Myocyte (in vitro differentiated cells): ENCODE results near the gene CFAP58. TPM values are rescaled to one million over a fixed set of nuclear protein-coding genes. Genes with fewer than 3 reads are reported as not detected.

Experiments used
- DNase-seq: peaks from one replicate; pipeline ENCODE4 v3.0.0-alpha.2; 2012; ENCODE audit warnings: low read depth
- total RNA-seq: library from RNA; depleted of rRNA; stranded (reverse); fragments of >200 nt; gene quantifications from 2 replicates; pipeline ENCODE4 v1.2.3, GENCODE V29; 2014

Gene CFAP58
- total RNA-seq, 1 donor from 2014 or later, result 0.56 TPM

DNA sequence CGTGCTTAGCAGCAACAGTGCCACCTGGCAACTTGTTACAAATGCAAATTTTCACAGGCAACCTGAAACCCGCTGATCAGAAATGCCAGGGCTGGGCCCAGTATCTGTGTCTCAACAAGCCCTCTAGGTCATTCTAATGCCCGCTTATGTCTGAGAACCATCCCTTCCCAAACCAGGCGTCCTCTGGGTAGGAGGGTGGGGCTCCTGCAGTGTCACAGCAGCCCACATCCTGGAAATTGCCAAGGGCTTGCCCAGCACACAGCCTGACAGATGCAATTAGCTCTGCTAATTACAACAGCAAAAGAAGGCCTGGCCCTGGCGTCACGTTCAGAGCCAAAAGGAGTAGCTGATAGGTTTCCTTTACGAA, 31.2 kb upstream of the CFAP58 start:
- no peak for DNase-seq

DNA sequence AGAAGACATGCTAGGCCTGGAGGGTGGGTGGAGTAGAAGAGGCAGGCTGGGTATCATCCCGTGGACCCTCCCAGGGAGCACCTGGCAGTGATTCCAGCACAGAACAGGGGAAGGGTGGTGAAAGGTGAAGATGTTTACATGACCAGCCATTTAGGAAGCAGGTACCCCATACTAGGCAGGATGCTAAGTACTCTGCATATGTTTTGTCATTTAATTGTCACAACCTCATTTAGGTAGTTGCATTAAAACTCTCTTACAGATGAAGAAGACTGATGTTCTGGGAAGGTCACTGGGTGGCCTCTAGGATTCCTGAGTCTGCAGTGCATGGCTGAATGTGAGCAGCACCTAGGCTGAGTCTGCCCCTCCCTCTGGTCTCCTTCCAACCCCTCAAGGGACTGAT, 30.5 kb upstream of the CFAP58 start:
- no peak for DNase-seq

DNA sequence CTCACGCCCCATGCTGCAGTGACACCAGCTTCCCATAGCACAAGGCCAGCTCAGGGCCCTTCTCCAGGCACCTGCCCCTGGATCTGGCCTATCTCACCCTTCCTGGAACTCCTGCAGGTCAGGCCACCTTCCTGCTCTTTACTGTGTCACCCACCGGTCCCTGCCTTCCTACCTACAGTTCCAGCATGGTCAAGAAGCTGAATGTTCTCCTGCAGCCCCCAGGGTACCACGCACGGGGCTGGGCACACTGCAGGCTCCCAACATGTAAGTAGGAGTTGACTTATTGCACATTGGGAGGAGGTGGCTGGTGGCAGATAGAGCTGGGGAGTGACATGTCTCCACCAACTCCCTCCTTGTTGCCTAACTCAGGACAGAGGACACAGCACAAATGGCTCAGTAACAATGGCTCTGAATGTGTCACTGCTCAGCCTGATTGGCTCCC, 29.9 kb upstream of the CFAP58 start:
- no peak for DNase-seq

DNA sequence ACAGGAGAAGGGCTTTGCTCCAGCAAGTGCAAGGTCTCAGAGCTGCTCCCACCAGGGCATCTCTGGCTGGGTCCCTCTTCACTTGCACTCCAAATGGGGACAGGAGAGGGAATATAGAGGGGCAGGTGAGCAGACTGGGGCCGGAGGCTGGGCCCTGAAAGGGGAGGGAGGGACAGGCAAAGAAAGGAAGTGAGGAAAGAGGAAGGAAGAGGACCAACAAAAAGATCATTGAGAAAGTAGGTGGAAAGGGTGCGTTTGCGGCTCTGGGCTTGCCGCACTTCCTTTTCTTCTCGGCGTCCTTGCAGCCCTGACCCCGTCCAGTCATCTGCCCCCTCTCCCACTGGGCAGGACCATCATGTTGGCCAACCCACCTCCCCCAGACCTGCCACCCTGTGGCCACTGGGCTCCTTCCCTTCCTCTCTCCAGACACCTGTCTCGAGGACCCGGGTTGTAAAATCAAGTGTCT, 29.4 kb upstream of the CFAP58 start:
- DNase-seq, result no peak

DNA sequence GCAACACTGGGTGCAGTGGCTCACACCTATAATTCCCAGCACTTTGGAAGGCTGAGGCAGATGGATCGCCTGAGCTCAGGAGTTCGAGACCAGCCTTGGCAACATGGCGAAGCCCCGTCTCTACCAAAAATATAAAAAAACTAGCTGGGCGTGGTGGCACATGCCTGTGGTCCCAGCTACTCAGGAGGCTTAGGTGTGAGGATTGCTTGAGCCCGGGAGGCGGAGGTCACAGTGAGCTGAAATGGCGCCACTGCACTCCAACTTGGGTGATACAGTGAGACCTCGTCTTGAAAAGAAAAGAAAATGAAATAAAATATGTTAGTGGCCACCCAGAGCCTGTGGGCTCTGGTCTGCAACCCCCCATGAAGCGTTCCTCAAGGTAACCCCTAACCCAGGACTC, 28.7 kb upstream of the CFAP58 start:
- DNase-seq, result no peak

DNA sequence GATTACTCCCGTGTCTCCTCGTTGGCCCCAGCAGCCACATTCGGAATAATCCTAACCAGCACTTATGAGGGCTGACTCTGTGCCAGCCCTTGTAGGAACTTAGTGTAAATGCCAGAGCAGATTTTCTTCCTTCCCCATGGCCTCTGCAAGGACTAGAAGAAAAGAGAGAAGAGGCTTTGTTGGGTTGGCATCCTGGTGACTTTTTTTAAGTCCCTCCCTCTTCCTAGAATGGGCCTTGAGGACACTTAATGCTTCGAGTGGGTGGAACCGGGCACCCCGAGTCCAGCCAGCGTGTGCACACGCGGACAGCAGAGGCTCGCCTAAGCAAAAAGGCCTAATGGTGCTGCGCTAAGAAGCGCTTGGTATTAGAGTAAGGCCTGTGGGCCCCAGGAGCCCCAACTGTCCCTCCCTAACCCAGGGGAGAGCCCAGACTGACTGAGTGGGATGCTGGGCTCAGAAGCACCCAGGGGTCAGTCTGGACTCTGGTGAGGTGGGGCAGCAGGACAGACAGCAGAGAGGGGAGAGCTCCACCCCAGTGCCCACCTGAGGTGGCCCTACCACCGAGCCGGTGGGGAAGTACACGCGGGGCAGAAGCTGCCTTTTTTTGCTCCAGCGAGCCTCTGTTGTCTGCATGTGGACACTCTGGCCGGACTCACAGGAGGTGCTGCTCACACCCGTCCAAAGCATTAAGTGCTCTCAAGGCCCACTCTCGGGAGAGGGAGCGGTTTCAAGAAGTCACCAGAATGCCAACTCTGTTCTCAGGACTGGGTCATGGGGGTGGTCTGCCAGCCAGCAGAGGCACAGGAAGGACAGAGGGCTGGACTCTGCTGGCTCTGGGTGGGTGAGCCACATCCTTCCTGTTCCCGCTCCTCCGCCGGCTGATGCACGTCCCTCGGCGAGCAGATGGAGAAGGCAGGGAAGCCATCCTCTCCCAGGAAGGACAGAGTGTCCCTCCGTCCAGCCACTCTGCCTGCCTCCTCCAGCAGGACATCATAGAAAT, 27.9 kb upstream of the CFAP58 start:
- no peak for DNase-seq

DNA sequence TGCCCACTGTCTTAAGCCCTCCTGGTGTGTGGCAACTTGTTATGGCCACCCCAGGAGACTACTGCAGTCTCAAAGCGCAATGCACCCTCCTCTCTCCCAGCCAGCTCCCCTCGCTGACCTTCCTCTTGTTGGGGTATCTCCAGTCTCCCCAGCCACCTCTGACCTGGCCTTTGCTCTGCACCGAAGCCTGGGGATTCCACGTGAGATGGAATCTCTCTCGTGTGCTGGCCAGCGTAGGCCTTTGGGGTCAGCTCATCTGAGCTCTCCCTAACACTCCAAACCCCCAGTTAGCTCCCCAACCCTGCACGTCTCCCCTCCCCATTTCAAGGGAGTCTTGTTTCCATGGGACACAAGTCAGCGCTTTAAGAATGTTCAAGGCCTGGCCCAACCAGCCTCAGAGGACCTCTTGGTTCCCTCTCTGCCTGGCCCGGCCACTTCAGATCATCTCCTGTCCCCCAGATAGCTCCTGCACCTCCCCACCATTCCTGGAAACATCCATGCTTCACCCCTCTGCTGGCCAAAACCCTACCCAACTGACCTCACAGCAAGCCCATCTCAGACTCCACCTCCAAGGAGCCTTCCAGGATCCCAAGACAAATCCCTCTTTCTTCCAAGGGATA, 26.5 kb upstream of the CFAP58 start:
- no peak for DNase-seq

DNA sequence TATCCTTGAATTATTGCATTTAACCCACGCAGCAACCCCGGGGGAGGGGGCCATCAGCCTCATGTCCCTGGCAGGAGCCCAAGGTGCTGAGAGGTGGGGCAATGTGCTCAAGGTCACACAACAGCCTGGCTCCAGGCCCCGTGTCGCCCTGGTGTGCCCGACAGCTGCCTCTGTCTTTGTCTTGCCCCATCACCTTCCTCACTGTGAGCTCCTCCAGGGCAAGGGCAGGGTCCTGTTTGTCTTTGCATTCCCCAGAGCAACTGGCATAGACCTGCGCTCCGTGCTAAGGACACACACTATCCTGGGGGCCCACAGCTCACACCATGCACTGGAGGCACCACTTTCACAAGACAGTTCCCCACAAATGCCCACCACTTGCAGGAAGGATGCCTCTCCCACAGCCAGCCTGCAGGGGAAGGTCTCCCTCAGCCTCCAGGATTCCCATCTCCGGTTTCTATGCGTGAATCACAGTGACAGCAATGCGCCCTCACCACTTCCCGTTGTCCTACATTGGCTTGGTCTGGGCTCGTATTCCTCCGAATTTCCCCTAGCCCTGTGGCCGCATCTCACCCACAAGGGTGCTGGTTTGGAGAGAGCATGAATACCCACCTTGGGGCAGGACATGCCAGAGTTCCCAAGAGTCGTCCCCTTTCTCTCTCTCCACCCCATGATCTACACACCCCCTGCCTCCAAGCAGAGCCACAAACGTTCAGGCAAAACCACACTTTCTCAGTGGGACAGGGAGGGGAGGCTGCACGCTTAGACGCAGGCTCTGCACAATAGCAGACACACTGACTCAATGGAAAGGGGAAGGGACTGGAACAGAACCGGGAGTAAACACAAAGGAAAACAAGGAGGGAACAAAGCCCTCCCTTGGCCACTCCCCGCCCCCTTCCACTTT, 25.6 kb upstream of the CFAP58 start:
- DNase-seq, result peak; percentile 92

DNA sequence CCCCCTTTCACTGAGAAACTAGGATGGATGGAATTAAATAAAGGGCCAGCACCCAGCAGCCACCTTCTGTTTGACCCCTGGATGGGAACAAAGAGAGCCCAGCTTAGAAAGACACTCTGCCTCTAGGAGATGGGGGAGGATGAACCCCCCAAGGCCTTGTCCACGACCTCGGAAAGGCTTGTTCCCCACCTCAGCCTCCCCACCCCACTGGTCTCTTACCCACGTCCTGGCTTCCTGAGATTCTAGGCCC, 25.1 kb upstream of the CFAP58 start:
- DNase-seq, result peak; percentile 43

DNA sequence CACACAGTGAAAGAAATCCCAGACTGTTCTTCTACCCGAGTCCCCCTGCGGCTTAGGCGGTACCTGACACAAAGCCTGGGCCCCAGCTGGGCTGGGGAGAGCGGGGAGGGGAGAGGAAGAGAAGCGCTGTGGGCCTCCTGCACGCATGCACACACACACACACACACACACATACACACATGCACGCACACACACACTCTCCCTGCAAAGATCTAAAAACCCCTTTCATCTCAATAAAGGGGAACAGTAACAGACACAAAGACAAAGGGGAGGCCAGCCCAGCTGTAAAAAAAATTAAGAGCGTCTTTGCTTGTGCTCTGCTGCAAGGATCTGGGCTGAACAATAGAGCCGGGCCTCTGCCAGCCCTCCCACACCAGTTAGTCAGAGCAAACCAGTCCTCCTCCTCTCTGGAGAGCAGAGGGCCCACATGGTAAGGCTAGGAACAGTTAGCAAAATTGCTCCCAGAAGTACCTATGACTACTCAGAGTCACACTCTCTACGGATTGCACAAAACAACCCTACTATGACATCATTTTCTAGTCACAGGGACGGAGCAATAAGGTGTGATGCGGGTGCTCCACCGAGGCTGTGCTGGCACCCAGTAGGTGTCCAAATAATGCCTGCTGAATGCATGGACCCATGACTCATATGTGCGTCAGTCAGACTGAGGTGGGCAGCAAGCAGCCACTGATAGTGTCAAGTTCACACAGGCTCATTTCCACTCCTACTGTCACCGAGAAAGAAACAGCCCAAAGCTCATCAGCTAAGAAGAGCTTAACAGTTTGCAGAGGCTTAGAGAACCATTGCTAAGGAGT, 24.5 kb upstream of the CFAP58 start:
- peak; percentile 73 for DNase-seq

DNA sequence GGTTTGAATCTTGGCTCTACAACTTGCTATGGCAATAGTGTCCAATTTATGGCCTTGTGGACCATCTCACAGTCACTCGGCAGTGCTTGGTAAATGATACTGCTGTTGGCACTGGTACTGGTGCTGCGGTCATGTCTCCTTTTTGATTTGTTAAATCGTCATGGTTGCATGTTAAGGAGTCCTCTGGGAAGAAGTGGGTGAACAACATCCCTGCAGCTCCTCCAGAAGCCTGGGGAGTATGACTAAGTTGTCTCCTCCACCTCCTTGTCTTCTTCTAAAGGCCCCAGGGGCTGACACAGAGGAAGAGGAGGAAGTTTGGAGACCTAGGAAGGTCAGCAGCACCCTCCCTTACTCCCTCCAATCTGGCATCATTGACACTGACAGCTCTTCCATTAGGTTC, 23.9 kb upstream of the CFAP58 start:
- peak; percentile 83 for DNase-seq

DNA sequence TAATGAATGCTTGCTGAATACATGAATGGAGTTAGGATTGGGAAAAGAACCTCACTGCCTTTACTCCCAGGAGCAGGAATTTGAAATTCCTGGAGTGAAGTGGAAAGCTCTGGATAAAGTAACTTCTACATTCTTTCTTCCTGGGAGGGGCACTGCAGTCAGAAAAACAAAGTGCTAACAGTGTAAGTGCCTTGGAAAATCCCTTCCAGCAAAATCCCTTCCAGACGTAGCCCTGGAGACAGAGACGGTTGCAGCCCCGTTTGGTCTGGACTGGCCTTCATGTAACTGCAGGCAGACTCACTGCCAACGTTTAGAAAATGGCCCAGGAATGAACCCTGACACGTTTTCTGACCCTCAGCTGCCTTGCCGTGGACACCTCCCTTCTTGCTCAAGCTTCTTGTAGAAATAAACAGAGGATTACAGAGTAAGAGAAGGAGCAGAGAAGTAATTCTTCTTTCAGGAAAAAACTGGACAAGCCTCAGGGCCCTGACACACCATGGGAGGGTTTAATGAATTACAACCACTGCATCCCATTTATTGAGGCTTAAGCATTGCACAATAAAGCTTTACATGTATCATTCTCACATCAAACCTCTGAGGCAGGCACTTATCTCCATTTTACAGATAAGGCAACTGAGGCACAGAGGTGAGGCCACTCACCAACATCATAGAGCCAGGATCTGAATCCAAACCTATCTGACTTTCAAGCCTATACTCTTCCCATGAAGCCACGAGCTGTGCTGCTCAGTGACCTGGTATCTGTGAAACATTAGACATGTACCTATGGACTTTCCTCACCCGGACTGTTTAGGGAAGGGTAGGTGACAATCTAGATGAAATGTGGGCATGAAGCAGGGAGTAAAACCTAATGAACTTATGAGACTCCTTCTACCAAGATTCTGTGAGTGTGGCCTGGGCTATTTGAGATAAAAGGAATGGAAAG, 23.2 kb upstream of the CFAP58 start:
- DNase-seq, result peak; percentile 50

DNA sequence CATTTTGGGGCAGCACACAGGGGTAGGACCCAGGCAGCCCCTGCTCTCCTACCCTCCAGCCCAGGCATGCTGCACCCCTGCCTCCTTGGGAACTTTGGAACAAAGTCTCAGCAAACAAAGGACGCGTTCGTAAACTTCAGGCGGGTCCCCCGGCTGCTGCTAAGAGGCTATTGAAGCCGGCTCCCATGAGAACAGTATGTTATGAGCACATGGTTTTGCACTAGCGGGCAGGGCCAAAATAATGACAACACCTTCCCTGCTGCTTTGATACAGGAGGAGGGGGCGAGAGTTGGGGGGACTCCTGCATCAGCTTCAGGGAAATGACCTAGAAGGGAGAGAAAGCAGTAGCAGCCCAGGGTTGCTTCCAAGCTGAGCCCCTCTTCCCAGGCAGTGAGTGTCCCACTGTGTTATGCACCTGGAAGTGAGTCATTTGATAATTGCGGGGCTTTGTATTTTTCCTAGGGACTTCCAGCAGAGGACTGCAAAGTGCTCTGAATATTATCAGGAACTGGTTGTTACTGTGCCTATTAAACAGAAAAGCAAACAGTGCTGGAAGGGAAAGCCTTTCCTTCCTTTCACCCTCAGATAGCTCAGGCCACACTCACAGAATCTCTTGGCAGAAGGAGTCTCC, 22.3 kb upstream of the CFAP58 start:
- no peak for DNase-seq

DNA sequence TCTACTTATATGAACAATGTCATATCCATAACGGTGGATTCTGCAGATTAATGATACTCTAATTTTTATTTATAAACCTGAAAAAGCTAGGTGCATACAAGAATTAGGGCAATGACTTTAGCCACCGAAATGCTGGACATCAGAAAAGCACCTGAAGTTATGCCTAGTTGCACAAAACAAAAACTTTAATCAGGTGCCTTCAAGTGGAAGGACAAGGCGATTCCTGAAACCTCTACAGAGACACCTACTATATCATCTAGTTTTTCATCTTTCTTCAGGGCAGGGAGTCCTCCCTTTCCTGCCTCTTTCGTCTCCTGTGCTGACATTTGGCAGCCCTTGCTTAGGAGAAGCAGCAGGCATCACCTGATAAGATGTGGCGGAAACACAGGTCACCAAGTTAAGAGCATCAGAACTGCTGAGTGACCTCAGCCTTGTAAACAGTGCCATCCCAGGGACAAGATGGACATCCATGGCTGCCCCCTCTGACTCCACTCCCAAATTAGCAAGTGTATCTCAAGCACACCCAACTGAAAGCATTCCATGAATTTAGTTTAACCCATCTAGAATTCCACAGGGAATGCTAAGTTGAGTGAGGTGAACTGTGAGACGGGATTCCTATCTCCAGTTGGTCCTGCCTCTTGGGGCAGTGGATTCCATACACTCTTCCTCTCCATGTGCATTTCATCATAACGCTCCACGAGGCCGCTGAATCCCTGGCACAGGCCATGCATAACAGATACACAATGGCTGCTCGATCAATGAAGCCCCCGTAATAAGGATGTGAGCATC, 21.2 kb upstream of the CFAP58 start:
- DNase-seq, result peak; percentile 71

DNA sequence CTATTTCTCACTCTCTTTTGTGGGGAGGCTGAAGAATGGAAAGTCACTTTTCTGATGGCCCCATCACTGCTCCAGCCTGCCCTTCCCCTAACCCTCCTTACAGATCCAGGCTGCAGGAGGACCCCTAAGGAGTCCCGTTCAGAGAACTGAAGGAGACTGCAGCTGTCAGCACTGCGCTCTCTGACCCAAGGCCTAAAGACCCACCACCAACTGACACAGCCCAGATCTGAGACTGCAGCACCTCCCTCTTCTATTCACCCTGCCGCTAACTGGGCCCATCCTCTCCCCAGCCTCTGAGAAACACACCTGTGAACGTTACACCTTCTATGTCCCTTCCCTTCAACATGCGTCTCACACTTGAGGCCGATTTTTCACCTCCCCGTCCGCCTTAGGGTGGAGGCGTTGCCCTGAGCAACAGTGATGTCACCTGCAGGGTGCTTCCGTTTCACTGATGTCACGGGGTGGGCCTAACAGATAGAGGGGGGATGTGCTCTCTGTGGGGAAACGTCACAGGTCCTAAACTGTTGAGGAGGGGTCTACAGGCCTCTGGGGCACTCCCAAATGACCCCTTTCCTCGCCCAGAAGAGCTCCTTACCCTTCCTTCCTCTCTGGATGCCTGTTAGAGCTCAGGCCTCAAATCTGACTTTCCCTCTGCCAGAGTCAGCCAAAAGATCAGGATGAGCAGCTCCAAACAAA, 20.5 kb upstream of the CFAP58 start:
- no peak for DNase-seq

DNA sequence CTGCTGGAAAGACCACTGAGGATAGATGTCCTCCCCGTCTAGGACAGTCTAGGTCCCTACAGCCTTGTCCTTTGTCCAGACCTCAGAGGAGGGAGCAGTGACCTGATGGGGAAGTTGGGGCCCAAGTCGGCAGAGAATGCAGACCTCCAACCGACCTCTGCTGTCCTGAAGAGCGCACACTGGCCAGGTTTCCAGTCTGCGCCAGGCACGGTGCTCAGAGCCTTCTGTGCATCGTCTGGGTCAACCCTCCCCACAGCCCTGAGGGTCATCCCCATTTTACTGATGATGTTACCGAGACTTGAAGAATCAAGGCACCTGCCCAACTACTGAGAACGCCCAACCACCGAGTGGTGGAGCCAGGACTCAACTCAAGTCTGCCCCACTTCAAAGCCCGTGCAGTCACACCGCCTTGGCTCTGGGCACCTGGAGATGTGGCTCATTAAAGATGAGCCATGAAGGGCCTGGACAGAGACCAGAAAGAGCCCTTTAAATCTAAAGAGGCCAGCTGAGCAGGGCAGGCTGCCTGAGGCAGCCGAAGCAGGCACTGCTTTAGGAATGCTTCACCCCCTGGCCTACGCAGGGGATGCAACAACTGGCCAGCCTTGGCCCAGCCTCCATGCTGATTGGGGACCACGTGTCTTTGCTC, 19.8 kb upstream of the CFAP58 start:
- no peak for DNase-seq

DNA sequence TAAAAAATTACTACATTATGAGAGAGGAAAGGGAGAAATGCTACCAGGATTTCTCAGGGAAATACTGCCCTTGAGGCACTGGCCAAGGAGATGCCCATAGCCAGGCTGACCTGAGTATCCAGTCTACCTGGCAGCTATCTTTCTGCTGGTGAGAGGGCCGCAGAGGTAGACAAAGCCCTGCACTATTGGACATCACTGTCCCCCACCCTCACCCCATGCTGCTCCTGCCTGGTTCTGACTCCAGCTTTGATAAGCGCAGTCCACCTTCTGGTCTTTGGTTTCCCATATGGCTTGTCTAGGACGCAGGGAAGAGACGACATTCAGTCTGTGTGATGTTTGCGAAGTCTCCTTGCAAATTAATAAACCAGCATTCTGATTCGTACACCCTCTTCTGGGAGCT, 19.1 kb upstream of the CFAP58 start:
- no peak for DNase-seq
